HL-60 (cell line): Measurements from ENCODE around the gene EFNA2.

Experiments
- DNase-seq, 2 experiments: peaks; one replicate each; pipeline ENCODE4 v3.0.0-alpha.2; 2010 to 2020; ENCODE audit warnings: low read depth in 1 of 2, low spot score in 1 of 2
- H3K27ac ChIP-seq: fragments of 250-450 bp; sonication (Bioruptor Pico); replicated peaks from 2 replicates; pipeline ENCODE4 v1.5.1; 2020; ENCODE audit warnings: mild to moderate bottlenecking, moderate library complexity
- H3K27me3 ChIP-seq: fragments of 250-450 bp; sonication (Bioruptor Pico); 2 replicates; pipeline ENCODE4 v1.5.1; 2021; ENCODE audit warnings: mild to moderate bottlenecking, moderate library complexity; ENCODE audit not compliant: insufficient read depth, poor library complexity, severe bottlenecking
- H3K4me3 ChIP-seq: replicated peaks from 2 replicates; pipeline ENCODE4 v1.5.1; 2011; ENCODE audit warnings: mild to moderate bottlenecking, control low read depth, low read length; ENCODE audit not compliant: insufficient read depth
- GABPA ChIP-seq: IDR thresholded peaks from 2 replicates; pipeline ENCODE4 v1.6.1; 2012; ENCODE audit warnings: low read depth
- POLR2AphosphoS5 ChIP-seq: IDR thresholded peaks from 2 replicates; pipeline ENCODE4 v1.6.1; 2012; ENCODE audit warnings: low read depth
- SPI1 ChIP-seq: IDR thresholded peaks from 2 replicates; pipeline ENCODE4 v1.6.1; 2012; ENCODE audit warnings: low read depth, mild to moderate bottlenecking, borderline replicate concordance
- TF ChIP-seq, protein P1 (sequence below): IDR thresholded peaks from 2 replicates; pipeline ENCODE4 v1.6.1; 2012; ENCODE audit warnings: low read depth; ENCODE audit not compliant: insufficient replicate concordance
- TF ChIP-seq, protein P2 (sequence below): IDR thresholded peaks from one replicate; pipeline ENCODE4 v1.5.1; 2011; ENCODE audit warnings: low read length, control low read depth, inconsistent platforms; ENCODE audit not compliant: insufficient read depth

Gene EFNA2

DNA sequence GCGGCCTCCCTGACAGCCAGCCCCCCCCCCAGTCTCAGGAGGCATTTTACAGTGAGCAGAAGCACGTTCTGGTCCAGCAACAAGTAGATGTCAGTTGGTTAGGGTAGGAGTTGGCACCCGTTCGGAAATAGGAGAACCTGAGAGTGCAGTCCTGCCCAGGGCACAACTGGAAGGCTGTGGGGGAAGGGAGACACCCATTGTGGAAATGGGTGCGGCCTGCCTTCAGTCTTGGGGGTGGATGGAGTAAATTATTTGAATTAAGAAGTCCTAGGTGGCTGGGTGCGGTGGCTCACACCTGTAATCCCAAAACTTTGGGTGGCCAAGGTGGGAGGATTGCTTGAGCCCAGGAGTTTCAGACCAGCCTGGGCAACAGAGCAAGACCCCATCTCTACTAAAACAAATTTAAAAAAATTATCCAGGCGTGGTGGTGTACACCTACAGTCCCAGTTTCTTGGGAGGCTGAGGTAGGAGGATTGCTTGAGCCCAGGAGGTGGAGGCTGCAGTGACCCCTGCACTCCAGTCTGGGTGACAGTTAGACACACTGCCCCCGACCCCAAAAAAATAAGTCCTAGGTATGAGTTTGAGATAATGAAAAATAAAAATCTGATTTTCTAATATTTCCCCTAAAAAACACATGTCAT lies 15.3 kb upstream of the EFNA2 start:
- TF ChIP-seq, protein P1, sequence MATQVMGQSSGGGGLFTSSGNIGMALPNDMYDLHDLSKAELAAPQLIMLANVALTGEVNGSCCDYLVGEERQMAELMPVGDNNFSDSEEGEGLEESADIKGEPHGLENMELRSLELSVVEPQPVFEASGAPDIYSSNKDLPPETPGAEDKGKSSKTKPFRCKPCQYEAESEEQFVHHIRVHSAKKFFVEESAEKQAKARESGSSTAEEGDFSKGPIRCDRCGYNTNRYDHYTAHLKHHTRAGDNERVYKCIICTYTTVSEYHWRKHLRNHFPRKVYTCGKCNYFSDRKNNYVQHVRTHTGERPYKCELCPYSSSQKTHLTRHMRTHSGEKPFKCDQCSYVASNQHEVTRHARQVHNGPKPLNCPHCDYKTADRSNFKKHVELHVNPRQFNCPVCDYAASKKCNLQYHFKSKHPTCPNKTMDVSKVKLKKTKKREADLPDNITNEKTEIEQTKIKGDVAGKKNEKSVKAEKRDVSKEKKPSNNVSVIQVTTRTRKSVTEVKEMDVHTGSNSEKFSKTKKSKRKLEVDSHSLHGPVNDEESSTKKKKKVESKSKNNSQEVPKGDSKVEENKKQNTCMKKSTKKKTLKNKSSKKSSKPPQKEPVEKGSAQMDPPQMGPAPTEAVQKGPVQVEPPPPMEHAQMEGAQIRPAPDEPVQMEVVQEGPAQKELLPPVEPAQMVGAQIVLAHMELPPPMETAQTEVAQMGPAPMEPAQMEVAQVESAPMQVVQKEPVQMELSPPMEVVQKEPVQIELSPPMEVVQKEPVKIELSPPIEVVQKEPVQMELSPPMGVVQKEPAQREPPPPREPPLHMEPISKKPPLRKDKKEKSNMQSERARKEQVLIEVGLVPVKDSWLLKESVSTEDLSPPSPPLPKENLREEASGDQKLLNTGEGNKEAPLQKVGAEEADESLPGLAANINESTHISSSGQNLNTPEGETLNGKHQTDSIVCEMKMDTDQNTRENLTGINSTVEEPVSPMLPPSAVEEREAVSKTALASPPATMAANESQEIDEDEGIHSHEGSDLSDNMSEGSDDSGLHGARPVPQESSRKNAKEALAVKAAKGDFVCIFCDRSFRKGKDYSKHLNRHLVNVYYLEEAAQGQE: peak; percentile 12
- TF ChIP-seq POLR2AphosphoS5: peak; percentile 74; the same call in 1 of the 2 replicates
- TF ChIP-seq, protein P2, sequence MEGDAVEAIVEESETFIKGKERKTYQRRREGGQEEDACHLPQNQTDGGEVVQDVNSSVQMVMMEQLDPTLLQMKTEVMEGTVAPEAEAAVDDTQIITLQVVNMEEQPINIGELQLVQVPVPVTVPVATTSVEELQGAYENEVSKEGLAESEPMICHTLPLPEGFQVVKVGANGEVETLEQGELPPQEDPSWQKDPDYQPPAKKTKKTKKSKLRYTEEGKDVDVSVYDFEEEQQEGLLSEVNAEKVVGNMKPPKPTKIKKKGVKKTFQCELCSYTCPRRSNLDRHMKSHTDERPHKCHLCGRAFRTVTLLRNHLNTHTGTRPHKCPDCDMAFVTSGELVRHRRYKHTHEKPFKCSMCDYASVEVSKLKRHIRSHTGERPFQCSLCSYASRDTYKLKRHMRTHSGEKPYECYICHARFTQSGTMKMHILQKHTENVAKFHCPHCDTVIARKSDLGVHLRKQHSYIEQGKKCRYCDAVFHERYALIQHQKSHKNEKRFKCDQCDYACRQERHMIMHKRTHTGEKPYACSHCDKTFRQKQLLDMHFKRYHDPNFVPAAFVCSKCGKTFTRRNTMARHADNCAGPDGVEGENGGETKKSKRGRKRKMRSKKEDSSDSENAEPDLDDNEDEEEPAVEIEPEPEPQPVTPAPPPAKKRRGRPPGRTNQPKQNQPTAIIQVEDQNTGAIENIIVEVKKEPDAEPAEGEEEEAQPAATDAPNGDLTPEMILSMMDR: no peak
- no peak for TF ChIP-seq SPI1
- TF ChIP-seq GABPA: no peak
- DNase-seq: peak; percentile 37 to 74
- H3K27me3 ChIP-seq: no peaks in the 10 kb centered on the region
- H3K4me3 ChIP-seq: peak overlapping the region; percentile 49
- H3K27ac ChIP-seq: peak overlapping the region; percentile 100

DNA sequence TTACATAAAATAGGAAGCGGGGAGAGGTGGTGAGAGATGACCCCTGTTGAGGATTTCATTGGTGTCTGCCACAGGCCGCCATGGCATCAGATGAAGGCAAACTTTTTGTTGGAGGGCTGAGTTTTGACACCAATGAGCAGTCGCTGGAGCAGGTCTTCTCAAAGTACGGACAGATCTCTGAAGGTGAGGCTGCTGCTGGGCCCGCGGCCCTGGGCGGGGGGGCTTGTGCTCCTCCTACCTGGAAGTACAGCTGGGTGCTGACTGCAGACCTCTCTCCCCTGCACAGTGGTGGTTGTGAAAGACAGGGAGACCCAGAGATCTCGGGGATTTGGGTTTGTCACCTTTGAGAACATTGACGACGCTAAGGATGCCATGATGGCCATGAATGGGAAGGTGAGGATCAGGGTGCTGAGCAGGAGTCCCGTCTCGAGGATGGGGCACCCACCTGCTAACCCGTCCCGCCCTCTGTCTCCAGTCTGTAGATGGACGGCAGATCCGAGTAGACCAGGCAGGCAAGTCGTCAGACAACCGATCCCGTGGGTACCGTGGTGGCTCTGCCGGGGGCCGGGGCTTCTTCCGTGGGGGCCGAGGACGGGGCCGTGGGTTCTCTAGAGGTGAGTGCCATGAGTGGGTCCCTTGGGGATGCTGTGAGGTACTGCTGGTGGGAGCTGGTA lies 14.7 kb upstream of the EFNA2 start:
- no peak; the same call in none of the 2 replicates for TF ChIP-seq POLR2AphosphoS5
- TF ChIP-seq GABPA: no peak
- TF ChIP-seq SPI1: no peak
- TF ChIP-seq, protein P1: no peak
- TF ChIP-seq, protein P2: no peak
- H3K27ac ChIP-seq: peak overlapping the region; percentile 100
- no peaks in the 10 kb centered on the region for H3K27me3 ChIP-seq
- DNase-seq: peak; percentile 34 to 49
- H3K4me3 ChIP-seq: peak overlapping the region; percentile 49

DNA sequence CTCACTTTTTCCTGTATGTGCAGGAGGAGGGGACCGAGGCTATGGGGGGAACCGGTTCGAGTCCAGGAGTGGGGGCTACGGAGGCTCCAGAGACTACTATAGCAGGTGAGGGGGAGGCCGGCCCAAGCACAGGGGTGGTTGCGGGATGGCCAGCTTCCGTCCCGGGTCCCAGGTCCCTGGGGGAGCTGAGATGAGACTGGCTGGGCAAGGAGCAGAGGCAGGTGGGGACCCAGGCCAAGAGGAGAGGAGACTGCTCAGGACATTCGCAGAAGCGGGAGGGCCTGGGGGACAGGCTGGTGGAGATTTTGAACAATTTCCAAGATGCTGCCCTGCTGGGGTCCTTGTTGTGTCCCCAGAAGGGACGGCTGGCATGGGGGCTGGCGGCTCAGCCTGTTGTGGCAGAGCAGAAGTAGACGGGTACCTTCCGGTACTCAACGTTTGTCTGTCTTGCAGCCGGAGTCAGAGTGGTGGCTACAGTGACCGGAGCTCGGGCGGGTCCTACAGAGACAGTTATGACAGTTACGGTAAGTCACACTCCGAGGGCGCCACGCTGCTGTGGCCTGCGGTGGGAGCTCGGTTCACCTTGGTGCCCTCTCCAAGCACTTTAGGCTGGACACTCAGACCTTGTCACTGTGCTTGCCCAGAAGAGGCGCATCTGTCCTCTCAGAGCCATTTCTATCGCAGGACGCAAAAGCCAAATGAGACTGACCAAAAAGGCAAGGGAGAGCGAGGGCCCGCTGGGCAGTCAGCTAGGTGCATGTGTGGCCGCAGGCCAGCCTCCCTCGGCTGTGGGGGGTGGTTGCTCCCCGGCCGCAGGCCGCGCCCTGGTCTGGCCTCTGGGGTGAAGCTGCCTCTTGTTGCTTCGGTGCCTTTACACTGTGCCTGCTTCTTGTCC lies 13.9 kb upstream of the EFNA2 start:
- DNase-seq: peak; percentile 64 to 85
- no peak for TF ChIP-seq SPI1
- TF ChIP-seq POLR2AphosphoS5: no peak
- TF ChIP-seq, protein P1: no peak
- peak; percentile 43; the same call in 1 of the 2 replicates for TF ChIP-seq GABPA
- TF ChIP-seq, protein P2: no peak
- H3K27ac ChIP-seq: peak overlapping the region; percentile 100
- peak overlapping the region; percentile 49 for H3K4me3 ChIP-seq
- H3K27me3 ChIP-seq: no peaks in the 10 kb centered on the region
